Measurements from ENCODE around the gene NRL.

DNA sequence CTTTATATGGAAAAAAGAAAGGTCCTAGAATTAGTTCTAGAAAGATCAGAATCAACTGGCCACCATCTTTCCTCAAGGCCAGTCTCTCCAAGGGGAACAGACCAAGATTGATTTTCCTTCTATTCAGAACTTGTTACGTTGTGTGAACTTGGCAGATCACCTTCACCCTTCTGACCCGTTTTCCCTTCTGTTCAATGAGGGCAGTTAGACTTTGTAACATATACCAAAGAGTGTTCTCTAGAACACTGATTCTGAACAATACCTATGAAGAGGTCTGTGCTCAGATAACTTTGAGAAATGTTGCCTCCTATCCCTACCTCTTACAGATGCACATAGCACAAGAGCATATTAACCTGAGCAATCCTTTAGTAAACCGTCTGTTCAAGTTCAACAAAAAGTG is 31.3 kb downstream of the NRL start:
- no peak for TF ChIP-seq POLR2AphosphoS5 (IDR thresholded peaks at IDR 0.05)
- TF ChIP-seq, protein P1, sequence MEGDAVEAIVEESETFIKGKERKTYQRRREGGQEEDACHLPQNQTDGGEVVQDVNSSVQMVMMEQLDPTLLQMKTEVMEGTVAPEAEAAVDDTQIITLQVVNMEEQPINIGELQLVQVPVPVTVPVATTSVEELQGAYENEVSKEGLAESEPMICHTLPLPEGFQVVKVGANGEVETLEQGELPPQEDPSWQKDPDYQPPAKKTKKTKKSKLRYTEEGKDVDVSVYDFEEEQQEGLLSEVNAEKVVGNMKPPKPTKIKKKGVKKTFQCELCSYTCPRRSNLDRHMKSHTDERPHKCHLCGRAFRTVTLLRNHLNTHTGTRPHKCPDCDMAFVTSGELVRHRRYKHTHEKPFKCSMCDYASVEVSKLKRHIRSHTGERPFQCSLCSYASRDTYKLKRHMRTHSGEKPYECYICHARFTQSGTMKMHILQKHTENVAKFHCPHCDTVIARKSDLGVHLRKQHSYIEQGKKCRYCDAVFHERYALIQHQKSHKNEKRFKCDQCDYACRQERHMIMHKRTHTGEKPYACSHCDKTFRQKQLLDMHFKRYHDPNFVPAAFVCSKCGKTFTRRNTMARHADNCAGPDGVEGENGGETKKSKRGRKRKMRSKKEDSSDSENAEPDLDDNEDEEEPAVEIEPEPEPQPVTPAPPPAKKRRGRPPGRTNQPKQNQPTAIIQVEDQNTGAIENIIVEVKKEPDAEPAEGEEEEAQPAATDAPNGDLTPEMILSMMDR (IDR thresholded peaks at IDR 0.05), result no peak
- TF ChIP-seq POLR2A (IDR thresholded peaks at IDR 0.05), result no peak
